Testis (tissue), 3 donors: ENCODE measurements around the gene MYO1D. TPM values are rescaled to one million over a fixed set of nuclear protein-coding genes. Genes with fewer than 3 reads are reported as not detected.

Experiments used
- DNase-seq: peaks from one replicate; pipeline ENCODE4 v3.0.0-alpha.2; 2019
- H3K27ac ChIP-seq, 2 donors: fragments of 200-600 bp; sonication (generic); one replicate each; pipeline ENCODE4 v1.5.1; 2019
- H3K27me3 ChIP-seq: fragments of 200-600 bp; sonication (generic); one replicate; pipeline ENCODE4 v1.5.1; 2019
- H3K36me3 ChIP-seq: fragments of 200-600 bp; sonication (generic); one replicate; pipeline ENCODE4 v1.5.1; 2017; ENCODE audit warnings: low read depth; ENCODE audit errors: missing control alignments
- H3K4me1 ChIP-seq: fragments of 200-600 bp; sonication (generic); one replicate; pipeline ENCODE4 v1.5.1; 2019
- H3K4me3 ChIP-seq, 2 donors: fragments of 200-600 bp; sonication (generic); one replicate each; pipeline ENCODE4 v1.5.1; 2017 to 2019
- H3K9me3 ChIP-seq: fragments of 200-600 bp; sonication (generic); one replicate; pipeline ENCODE4 v1.5.1; 2017
- POLR2A ChIP-seq: fragments of 450-650 bp; IDR thresholded peaks from one replicate; pipeline ENCODE4 v1.6.1; 2017; ENCODE audit warnings: antibody characterized with exemption, mild to moderate bottlenecking, moderate library complexity
- WGBS, 2 donors: methylation state at CpG; one replicate each; pipeline ENCODE4 v1.1.5; 2018; 5-methylcytosine and 5-hydroxymethylcytosine counted together
- intact Hi-C: fragments of 100-400 bp; cut with DNase I; formaldehyde crosslinking; loops from one replicate; pipeline ENCODE4 v1.15.1; 2023; ENCODE audit warnings: low total_unique reads
- polyA plus RNA-seq: library from polyadenylated mRNA; stranded (reverse); fragments of 350-450 nt; fragmentation: Illumina TruSeq; extraction: RNeasy Lipid Tissue Mini Kit (QIAGEN cat#74804); gene quantifications from one replicate; pipeline ENCODE4 v1.2.3, GENCODE V29; 2014; ENCODE audit warnings: low read depth, low replicate concordance; ENCODE audit not compliant: insufficient read depth
- total RNA-seq, 2 donors: library from RNA; depleted of rRNA; stranded (reverse); fragments of >200 nt; gene quantifications; one replicate each; pipeline ENCODE4 v1.2.3, GENCODE V29; 2016
- TF ChIP-seq, protein P1 (sequence below), 3 experiments: fragments of 450-650 bp in 2 of 3; fragments of 200-600 bp in 1 of 3; sonication (generic) in 1 of 3; IDR thresholded peaks; one replicate each; pipeline ENCODE4 v1.5.1; 2016 to 2019; ENCODE audit warnings: antibody characterized with exemption in 3 of 3, mild to moderate bottlenecking in 2 of 3, moderate library complexity in 1 of 3

The MYO1D gene
- total and polyA plus RNA-seq, 3 donors from 2014 or later = 29.5 to 34.1 (median 33.6) TPM

DNA sequence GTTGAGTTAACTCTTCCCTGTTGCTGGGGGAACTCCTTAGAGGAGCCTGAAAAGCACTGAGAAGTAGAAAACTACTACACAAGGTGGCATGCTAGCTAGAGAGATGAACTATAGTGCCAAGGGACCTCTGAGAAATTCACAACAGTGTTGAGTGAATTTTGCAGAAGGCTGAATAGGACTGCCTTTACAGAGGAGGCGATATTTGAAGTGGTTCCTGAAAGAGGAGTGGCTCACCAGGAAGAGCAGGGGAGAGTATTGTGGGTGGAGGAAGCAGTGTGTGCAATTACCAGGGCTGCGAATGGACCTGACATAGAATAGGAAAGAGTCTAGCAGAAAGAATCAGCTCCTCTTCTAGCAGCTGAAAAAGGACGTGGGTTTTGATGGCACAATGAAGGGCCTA is 323.8 kb downstream of the MYO1D start:
- no peak overlapping the region for H3K4me3 ChIP-seq
- no peak overlapping the region for H3K27ac ChIP-seq
- no peaks in the 10 kb centered on the region for H3K36me3 ChIP-seq
- intact Hi-C loops = no loop called here
- DNase-seq = no peak
- 77 to 85% methylated on average over 3 of the region's 3 CpGs for WGBS, 2 donors
- H3K27me3 ChIP-seq = no peaks in the 10 kb centered on the region
- no peak for TF ChIP-seq POLR2A
- TF ChIP-seq, protein P1, sequence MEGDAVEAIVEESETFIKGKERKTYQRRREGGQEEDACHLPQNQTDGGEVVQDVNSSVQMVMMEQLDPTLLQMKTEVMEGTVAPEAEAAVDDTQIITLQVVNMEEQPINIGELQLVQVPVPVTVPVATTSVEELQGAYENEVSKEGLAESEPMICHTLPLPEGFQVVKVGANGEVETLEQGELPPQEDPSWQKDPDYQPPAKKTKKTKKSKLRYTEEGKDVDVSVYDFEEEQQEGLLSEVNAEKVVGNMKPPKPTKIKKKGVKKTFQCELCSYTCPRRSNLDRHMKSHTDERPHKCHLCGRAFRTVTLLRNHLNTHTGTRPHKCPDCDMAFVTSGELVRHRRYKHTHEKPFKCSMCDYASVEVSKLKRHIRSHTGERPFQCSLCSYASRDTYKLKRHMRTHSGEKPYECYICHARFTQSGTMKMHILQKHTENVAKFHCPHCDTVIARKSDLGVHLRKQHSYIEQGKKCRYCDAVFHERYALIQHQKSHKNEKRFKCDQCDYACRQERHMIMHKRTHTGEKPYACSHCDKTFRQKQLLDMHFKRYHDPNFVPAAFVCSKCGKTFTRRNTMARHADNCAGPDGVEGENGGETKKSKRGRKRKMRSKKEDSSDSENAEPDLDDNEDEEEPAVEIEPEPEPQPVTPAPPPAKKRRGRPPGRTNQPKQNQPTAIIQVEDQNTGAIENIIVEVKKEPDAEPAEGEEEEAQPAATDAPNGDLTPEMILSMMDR (IDR thresholded peaks at IDR 0.05) = no peak
- no peaks in the 10 kb centered on the region for H3K9me3 ChIP-seq
- no peaks in the 10 kb centered on the region for H3K4me1 ChIP-seq

DNA sequence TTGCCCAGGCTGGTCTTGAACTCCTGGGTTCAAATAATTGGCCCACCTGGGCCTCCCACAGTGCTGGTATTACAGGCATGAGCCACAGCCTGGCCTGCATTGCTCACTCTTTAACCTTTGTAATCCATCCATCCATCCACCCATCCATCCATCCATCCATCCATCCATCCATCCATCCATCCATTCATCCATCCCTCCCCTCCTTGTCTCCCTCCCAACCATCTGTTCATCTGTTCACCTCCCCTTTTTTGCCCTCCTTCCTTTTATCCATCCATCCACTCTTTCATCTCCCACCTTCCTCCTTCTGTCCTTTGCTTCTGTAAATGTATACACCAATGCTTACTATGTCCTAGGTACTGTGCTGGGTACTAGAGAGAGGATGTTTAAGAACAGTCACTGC is 324.6 kb downstream of the MYO1D start:
- Histone ChIP-seq H3K27me3 (no peaks in the 10 kb centered on the region), H3K36me3 (no peaks in the 10 kb centered on the region), H3K4me3 (no peak overlapping the region), H3K9me3 (no peaks in the 10 kb centered on the region), H3K27ac (no peak overlapping the region), H3K4me1 (no peaks in the 10 kb centered on the region)
- intact Hi-C loops = no loop called here
- TF ChIP-seq, protein P1 (IDR thresholded peaks at IDR 0.05) = no peak
- TF ChIP-seq POLR2A = no peak
- no peak for DNase-seq

DNA sequence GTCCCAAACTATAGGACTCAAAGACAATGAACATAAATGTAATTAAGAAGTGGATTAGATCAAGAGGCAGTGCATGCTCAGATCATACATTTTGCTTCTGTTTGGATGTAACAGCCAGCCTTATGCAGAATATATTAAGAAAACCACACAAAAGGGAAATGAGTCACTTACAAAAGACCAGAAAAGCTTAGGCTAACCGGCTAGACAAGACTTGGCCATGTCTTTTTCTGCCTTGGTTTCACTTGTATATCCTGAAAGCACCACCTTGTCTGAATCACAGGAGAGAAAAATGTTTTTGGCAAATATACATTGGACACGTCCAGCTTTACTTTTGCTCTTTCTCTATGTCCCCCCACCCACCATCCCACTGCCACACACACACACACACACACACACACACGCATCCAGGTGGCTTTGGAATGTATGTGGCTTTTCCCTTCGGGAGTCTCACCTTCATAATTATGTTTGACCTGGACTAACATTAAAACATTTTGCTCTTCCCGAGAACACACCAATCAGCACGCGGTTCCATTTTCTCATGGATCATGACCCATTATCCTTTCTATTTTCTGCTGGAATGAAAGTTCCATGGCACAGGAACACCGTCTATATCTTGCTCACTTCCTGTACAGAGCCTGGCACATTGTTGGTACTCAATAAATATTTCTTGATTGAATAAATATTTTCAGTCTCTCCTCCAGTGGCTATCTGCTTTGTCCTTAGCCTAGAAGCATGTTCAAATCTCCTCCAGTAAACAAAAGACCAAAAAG is 325.6 kb downstream of the MYO1D start:
- no peak overlapping the region for H3K27ac ChIP-seq
- no peak for DNase-seq
- intact Hi-C loops = no loop called here
- H3K4me1 ChIP-seq = no peaks in the 10 kb centered on the region
- H3K27me3 ChIP-seq = no peaks in the 10 kb centered on the region
- H3K4me3 ChIP-seq = no peak overlapping the region
- no peaks in the 10 kb centered on the region for H3K36me3 ChIP-seq
- TF ChIP-seq, protein P1 (IDR thresholded peaks at IDR 0.05) = no peak
- no peak for TF ChIP-seq POLR2A
- WGBS, 2 donors = 90 to 92% methylated on average over 8 of the region's 8 CpGs
- H3K9me3 ChIP-seq = no peaks in the 10 kb centered on the region

DNA sequence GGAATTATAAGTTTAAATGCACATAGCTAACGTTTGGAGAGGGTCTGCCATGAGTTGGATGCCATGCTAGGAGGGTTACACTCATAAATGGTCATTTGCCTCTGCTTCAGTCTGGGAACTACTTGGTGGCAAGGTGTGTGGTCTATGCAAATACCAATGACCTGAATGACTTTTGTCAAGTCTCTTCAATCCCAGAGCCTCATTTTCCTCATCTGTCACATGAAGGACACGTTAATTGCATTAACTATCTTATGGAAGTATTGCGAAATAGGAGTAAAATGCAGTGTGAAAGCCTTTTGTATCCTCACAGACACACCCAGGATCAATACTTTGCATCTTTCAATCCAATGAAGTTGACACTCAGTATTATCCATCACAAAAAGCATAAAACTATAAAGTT is 327.4 kb downstream of the MYO1D start:
- Histone ChIP-seq H3K36me3 (no peaks in the 10 kb centered on the region), H3K4me3 (no peak overlapping the region), H3K9me3 (no peaks in the 10 kb centered on the region), H3K27ac (no peak overlapping the region), H3K4me1 (no peaks in the 10 kb centered on the region), H3K27me3 (no peaks in the 10 kb centered on the region)
- DNase-seq = no peak
- intact Hi-C loops = no loop called here
- WGBS, 2 donors = 83 to 84% methylated on average over 3 of the region's 3 CpGs
- TF ChIP-seq, protein P1 (IDR thresholded peaks at IDR 0.05) = no peak
- TF ChIP-seq POLR2A = no peak

DNA sequence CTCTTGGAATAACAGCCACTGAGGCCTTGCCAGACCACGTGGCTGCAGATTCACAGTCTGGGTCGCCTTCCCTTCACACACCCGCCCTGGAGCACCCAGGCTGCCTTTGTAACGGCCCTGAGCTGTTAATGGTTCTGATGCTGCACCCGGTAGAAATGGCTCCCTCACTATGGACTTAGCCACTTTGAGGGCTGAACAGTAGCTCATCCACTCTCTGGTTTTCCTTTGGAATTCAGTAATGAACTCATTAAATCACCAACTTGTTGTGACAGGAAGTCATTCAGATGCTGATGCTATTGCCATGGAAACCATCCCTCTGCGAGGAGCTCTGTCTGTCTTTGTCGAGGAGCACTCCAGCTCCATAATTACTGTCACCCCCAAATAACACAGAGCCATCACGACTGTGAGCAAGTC is 330.9 kb downstream of the MYO1D start:
- no peak overlapping the region for H3K4me3 ChIP-seq
- TF ChIP-seq, protein P1 (IDR thresholded peaks at IDR 0.05) = no peak
- TF ChIP-seq POLR2A = no peak
- intact Hi-C loops = no loop called here
- H3K4me1 ChIP-seq = no peaks in the 10 kb centered on the region
- H3K27ac ChIP-seq = no peak overlapping the region
- no peak for DNase-seq
- no peaks in the 10 kb centered on the region for H3K9me3 ChIP-seq
- H3K27me3 ChIP-seq = no peaks in the 10 kb centered on the region
- 57 to 62% methylated on average over 8 of the region's 8 CpGs for WGBS, 2 donors
- H3K36me3 ChIP-seq = no peaks in the 10 kb centered on the region
